ENCODE results near the gene MAP3K10. TPM values are rescaled to one million over a fixed set of nuclear protein-coding genes. Genes with fewer than 3 reads are reported as not detected.

MAP3K10 gene
- total and polyA plus RNA-seq, 2 of the 13 experiments (the other 11 are each of a cell fraction or from before 2014, with no cell fraction given) = 3.4 to 5.0 TPM

GRCh38 chr19:40231544-40232424 is 40.6 kb downstream of the MAP3K10 start (continued):
- TF ChIP-seq HOXA3 (CRISPR knock-in tag; IDR thresholded peaks at IDR 0.05) (peak; percentile 83), ZNF207 (IDR thresholded peaks at IDR 0.05; ENCODE audit: borderline replicate concordance) (no peak), PTBP1 (IDR thresholded peaks at IDR 0.05; ENCODE audit: low read depth, low read length, poor library complexity, severe bottlenecking) (no peak), PRDM4 (CRISPR knock-in tag; IDR thresholded peaks at IDR 0.05; ENCODE audit: borderline replicate concordance) (no peak), ZNF276 (CRISPR knock-in tag; IDR thresholded peaks at IDR 0.05; ENCODE audit: low read depth) (no peak; the same call in 1 of the 2 replicates), ATF7-NPFF (CRISPR knock-in tag; IDR thresholded peaks at IDR 0.05; ENCODE audit: low read depth) (peak; percentile 73; the same call in 1 of the 2 replicates), YEATS2 (CRISPR knock-in tag; IDR thresholded peaks at IDR 0.05; ENCODE audit: borderline replicate concordance) (peak; percentile 90; the same call in 1 of the 2 replicates), SOX13 (IDR thresholded peaks at IDR 0.05) (no peak), SOX13 (CRISPR knock-in tag; conservative IDR thresholded peaks at IDR 0.05 in 1 of 2, IDR thresholded peaks at IDR 0.05 in 1 of 2) (peak in 1 of 2 experiments; percentile 60; a peak in 1 of 4 replicates), SALL2 (CRISPR knock-in tag; IDR thresholded peaks at IDR 0.05) (no peak), PRDM15 (CRISPR knock-in tag; IDR thresholded peaks at IDR 0.05) (no peak), TRIM22 (IDR thresholded peaks at IDR 0.05) (no peak)

Measured in HepG2 (cell line).